B cell (primary cell): Measurements from ENCODE around the gene CCDC88C. TPM values are rescaled to one million over a fixed set of nuclear protein-coding genes. Genes with fewer than 3 reads are reported as not detected.
A peak's percentile ranks its signal among the peaks of the same experiment; 100 is the strongest.

ENCODE experiments used
- ATAC-seq: fragments of 200-7000 bp; cut with Tn5 transposase; one replicate; pipeline ENCODE4 v1.10.0; 2021; ENCODE audit warnings: low read depth, mild to moderate bottlenecking, moderate number of reproducible peaks, moderate library complexity
- CTCF ChIA-PET: fragments of 350-600 bp; sonication (Branson Sonifier 250); formaldehyde crosslinking; loops from one replicate; lab custom pipeline; 2021; ENCODE audit warnings: antibody characterized with exemption, inconsistent platforms; lab: Charles Lee
- POLR2A ChIA-PET: fragments of 350-600 bp; sonication (Branson Sonifier 250); formaldehyde crosslinking; loops from one replicate; lab custom pipeline; 2021; ENCODE audit warnings: antibody characterized with exemption; lab: Charles Lee
- DNase-seq: peaks from one replicate; pipeline ENCODE4 v3.0.0; 2013
- H2AFZ ChIP-seq: 2 replicates; pipeline ENCODE4 v1.6.1; 2012; ENCODE audit warnings: mild to moderate bottlenecking, low read depth, low read length; ENCODE audit not compliant: insufficient read depth, poor library complexity, severe bottlenecking
- H3K27ac ChIP-seq, 2 donors: 1 replicate in 1 of 2; 2 replicates in 1 of 2; pipeline ENCODE4 v1.5.1; 2012 to 2013; ENCODE audit warnings: low read length in 2 of 2, mild to moderate bottlenecking in 2 of 2, moderate library complexity in 1 of 2
- H3K27me3 ChIP-seq, 4 experiments: fragments of 200-600 bp in 1 of 4; sonication (generic) in 1 of 4; replicated peaks in 1 of 4; 1 replicate in 2 of 4; 2 replicates in 2 of 4; pipeline versions ENCODE4 v1.6.1 to v1.7.0; 2013 to 2016; ENCODE audit warnings: low read length in 3 of 4, mild to moderate bottlenecking in 2 of 4, mixed read lengths in 1 of 4, moderate library complexity in 1 of 4; ENCODE audit not compliant: insufficient read depth in 4 of 4, control insufficient read depth in 3 of 4; ENCODE audit errors: control extremely low read depth in 1 of 4
- H3K36me3 ChIP-seq, 2 experiments: replicated peaks in 1 of 2; 1 replicate in 1 of 2; 2 replicates in 1 of 2; pipeline versions ENCODE4 v1.6.1 to v1.7.1; 2013; ENCODE audit warnings: low read length in 1 of 2; ENCODE audit not compliant: insufficient read depth in 2 of 2, control insufficient read depth in 1 of 2; ENCODE audit errors: control extremely low read depth in 1 of 2, extremely low read depth in 1 of 2
- H3K4me1 ChIP-seq, 2 donors: fragments of 200-600 bp in 1 of 2; sonication (generic) in 1 of 2; 1 replicate in 1 of 2; 2 replicates in 1 of 2; pipeline versions ENCODE4 v1.5.1 to v1.6.1; 2013 to 2017; ENCODE audit warnings: low read length in 2 of 2; ENCODE audit not compliant: control insufficient read depth in 2 of 2, insufficient read depth in 2 of 2
- H3K4me2 ChIP-seq: replicated peaks from 2 replicates; pipeline ENCODE3; 2012; ENCODE audit warnings: mild to moderate bottlenecking, low read depth, low read length; ENCODE audit not compliant: poor library complexity, severe bottlenecking
- H3K4me3 ChIP-seq, 5 experiments: fragments of 200-600 bp in 1 of 5; sonication (generic) in 1 of 5; 1 replicate in 3 of 5; 2 replicates in 2 of 5; pipeline versions ENCODE4 v1.5.1 to v1.7.0; 2011 to 2016; ENCODE audit warnings: low read length in 4 of 5, mild to moderate bottlenecking in 4 of 5, low read depth in 2 of 5, control low read depth in 1 of 5, moderate library complexity in 1 of 5; ENCODE audit not compliant: insufficient read depth in 1 of 5; ENCODE audit errors: control extremely low read depth in 1 of 5, extremely low read depth in 1 of 5
- H3K79me2 ChIP-seq: fragments of 200-600 bp; sonication (generic); one replicate; pipeline ENCODE4 v1.6.0; 2016; ENCODE audit warnings: low read length; ENCODE audit not compliant: control insufficient read depth, insufficient read depth
- H3K9ac ChIP-seq: fragments of 200-600 bp; sonication (generic); 2 replicates; pipeline ENCODE4 v1.6.1; 2017; ENCODE audit warnings: mild to moderate bottlenecking, low read length, moderate library complexity
- H3K9me3 ChIP-seq, 3 donors: one replicate each; pipeline versions ENCODE4 v1.6.1 to v1.7.1; 2013; ENCODE audit warnings: low read length in 2 of 3; ENCODE audit not compliant: control insufficient read depth in 2 of 3, insufficient read depth in 1 of 3; ENCODE audit errors: control extremely low read depth in 1 of 3
- H4K20me1 ChIP-seq: 2 replicates; pipeline ENCODE4 v1.6.0; 2012; ENCODE audit warnings: mild to moderate bottlenecking, low read length; ENCODE audit not compliant: insufficient read depth, control insufficient read depth, poor library complexity, severe bottlenecking
- H3K27ac Mint-ChIP-seq: one replicate; pipeline ENCODE4 v1.8.0; 2021; ENCODE audit warnings: mixed read lengths
- H3K27me3 Mint-ChIP-seq: one replicate; pipeline ENCODE4 v1.8.0; 2021; ENCODE audit warnings: mixed read lengths
- H3K4me1 Mint-ChIP-seq: one replicate; pipeline ENCODE4 v1.8.0; 2021; ENCODE audit warnings: mixed read lengths
- H3K4me3 Mint-ChIP-seq: one replicate; pipeline ENCODE4 v1.8.0; 2021; ENCODE audit warnings: mixed read lengths
- H3K9me3 Mint-ChIP-seq: one replicate; pipeline ENCODE4 v1.8.0; 2022; ENCODE audit warnings: mixed read lengths; ENCODE audit not compliant: insufficient read depth
- EZH2 ChIP-seq: IDR thresholded peaks from 2 replicates; pipeline ENCODE4 v1.6.1; 2012; ENCODE audit warnings: borderline replicate concordance, low read depth, mild to moderate bottlenecking, moderate library complexity, low read length; ENCODE audit not compliant: insufficient read depth, poor library complexity, severe bottlenecking
- WGBS: methylation state at CpG from one replicate; pipeline ENCODE4 v1.1.5; 2013; ENCODE audit warnings: missing lambda C conversion rate; ENCODE audit not compliant: insufficient coverage; 5-methylcytosine and 5-hydroxymethylcytosine counted together
- intact Hi-C: fragments of 100-400 bp; cut with micrococcal nuclease; formaldehyde crosslinking; loops from one replicate; pipeline ENCODE4 v1.10.0; 2022
- polyA plus RNA-seq: library from polyadenylated mRNA; depleted of rRNA; stranded (reverse); fragments of >200 nt; gene quantifications from 2 replicates; pipeline ENCODE4 v1.2.3, GENCODE V29; 2012
- total RNA-seq, 2 donors: library from RNA; stranded (reverse); fragments of 120-200 nt in 1 of 2; gene quantifications; 1 replicate in 1 of 2; 2 replicates in 1 of 2; pipeline versions ENCODE4 v1.2.3 to v1.2.4, GENCODE V29; 2013 to 2022
- TF ChIP-seq, protein P1 (sequence below): fragments of 200-600 bp; IDR thresholded peaks from one replicate; pipeline ENCODE4 v1.8.0; 2022; ENCODE audit warnings: antibody characterized with exemption, mild to moderate bottlenecking

Gene CCDC88C
- total and polyA plus RNA-seq, 2 donors (not counting 1 experiment from before 2014, with no cell fraction given): 98.7 to 181 TPM

GRCh38 chr14:91356181-91356763 lies 61.3 kb downstream of the CCDC88C start:
- H3K27ac Mint-ChIP-seq: peak overlapping the region; percentile 61
- H3K27ac ChIP-seq: peak overlapping the region in 1 of 2 donors; percentile 55
- no peaks in the 10 kb centered on the region for H3K27me3 ChIP-seq
- 5% methylated on average over 7 of the region's 12 CpGs for whole genome bisulfite sequencing
- TF ChIP-seq, protein P1, sequence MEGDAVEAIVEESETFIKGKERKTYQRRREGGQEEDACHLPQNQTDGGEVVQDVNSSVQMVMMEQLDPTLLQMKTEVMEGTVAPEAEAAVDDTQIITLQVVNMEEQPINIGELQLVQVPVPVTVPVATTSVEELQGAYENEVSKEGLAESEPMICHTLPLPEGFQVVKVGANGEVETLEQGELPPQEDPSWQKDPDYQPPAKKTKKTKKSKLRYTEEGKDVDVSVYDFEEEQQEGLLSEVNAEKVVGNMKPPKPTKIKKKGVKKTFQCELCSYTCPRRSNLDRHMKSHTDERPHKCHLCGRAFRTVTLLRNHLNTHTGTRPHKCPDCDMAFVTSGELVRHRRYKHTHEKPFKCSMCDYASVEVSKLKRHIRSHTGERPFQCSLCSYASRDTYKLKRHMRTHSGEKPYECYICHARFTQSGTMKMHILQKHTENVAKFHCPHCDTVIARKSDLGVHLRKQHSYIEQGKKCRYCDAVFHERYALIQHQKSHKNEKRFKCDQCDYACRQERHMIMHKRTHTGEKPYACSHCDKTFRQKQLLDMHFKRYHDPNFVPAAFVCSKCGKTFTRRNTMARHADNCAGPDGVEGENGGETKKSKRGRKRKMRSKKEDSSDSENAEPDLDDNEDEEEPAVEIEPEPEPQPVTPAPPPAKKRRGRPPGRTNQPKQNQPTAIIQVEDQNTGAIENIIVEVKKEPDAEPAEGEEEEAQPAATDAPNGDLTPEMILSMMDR: no peak
- no peak for TF ChIP-seq EZH2
- peak overlapping the region; percentile 85 for H3K4me3 Mint-ChIP-seq
- DNase-seq: peak; percentile 55
- peak overlapping the region in 4 of 5 experiments; percentile 1 to 47 (median 31) for H3K4me3 ChIP-seq
- H3K36me3 ChIP-seq: peaks cover 0 to 59% of the 10 kb centered on the region in 2 experiments
- peaks cover 100% of the 10 kb centered on the region for H3K79me2 ChIP-seq
- H2AFZ ChIP-seq: no peak overlapping the region
- ChIA-PET POLR2A (interaction anchor here (0.6 to 1.5 kb wide), 9 partner anchors 9 to 60 kb away, joined by 3 to 11 read pairs (median 3); no protein-coding TSS in a partner anchor), CTCF (interaction anchor here (0.6 to 5.4 kb wide), 17 partner anchors 9 to 641 kb away, joined by 3 to 69 read pairs (median 4); partner anchors contain the start of gene CCDC88C)
- peaks cover 39 to 57% of the 10 kb centered on the region in 2 donors for H3K4me1 ChIP-seq
- peak overlapping the region; percentile 74 for H3K4me2 ChIP-seq
- H3K4me1 Mint-ChIP-seq: peaks cover 77% of the 10 kb centered on the region
- H4K20me1 ChIP-seq: peaks cover 92% of the 10 kb centered on the region
- no peaks in the 10 kb centered on the region for H3K27me3 Mint-ChIP-seq
- peak overlapping the region; percentile 37 for H3K9ac ChIP-seq
- no peaks in the 10 kb centered on the region for H3K9me3 Mint-ChIP-seq
- no peaks in the 10 kb centered on the region for H3K9me3 ChIP-seq
- intact Hi-C loops: loop anchor here (1.0 kb wide), 1 partner anchor 8 kb away; no protein-coding TSS in a partner anchor
- peak; percentile 65 for ATAC-seq
